Effector CD4-positive, alpha-beta T cell (primary cell): Measurements from ENCODE around the gene HYI.
"Not testable (repeated sequence)": the region's sequence is repeated elsewhere in the genome, so short reads cannot be mapped to it uniquely, and the experiment has no call there.

ENCODE experiments used
- DNase-seq: peaks from one replicate; pipeline ENCODE4 v3.0.0-alpha.2; 2020

HYI gene

GRCh38 chr1:43464681-43465504 is 11.2 kb upstream of the HYI start:
- no peak for DNase-seq

GRCh38 chr1:43463479-43463878 is 9.7 kb upstream of the HYI start:
- no peak for DNase-seq

GRCh38 chr1:43460988-43461693 is 7.4 kb upstream of the HYI start:
- no peak for DNase-seq

GRCh38 chr1:43458379-43458778 is 4.6 kb upstream of the HYI start:
- not testable (repeated sequence) for DNase-seq

- no peak for DNase-seq
These were observed 1.6 kb upstream of the HYI start for GRCh38 chr1:43455213-43455889.

GRCh38 chr1:43454270-43455011 is 710 bp upstream of the HYI start:
- peak; percentile 39 for DNase-seq

- no peak for DNase-seq
These were observed 816 bp downstream of the HYI start for GRCh38 chr1:43452789-43453441.

GRCh38 chr1:43451701-43452532 is 1.8 kb downstream of the HYI start:
- DNase-seq, result no peak

- DNase-seq, result no peak
These were observed 2.6 kb downstream of the HYI start for GRCh38 chr1:43451157-43451591.

GRCh38 chr1:43450251-43450941 is 3.3 kb downstream of the HYI start:
- DNase-seq, result no peak

GRCh38 chr1:43449708-43450069 is 4.0 kb downstream of the HYI start:
- no peak for DNase-seq

- DNase-seq, result no peak
These were observed 4.6 kb downstream of the HYI start for GRCh38 chr1:43448955-43449707.

GRCh38 chr1:43447891-43448708 is 5.6 kb downstream of the HYI start:
- no peak for DNase-seq

- no peak for DNase-seq
These were observed 6.6 kb downstream of the HYI start for GRCh38 chr1:43446881-43447835.

- no peak for DNase-seq
These were observed 7.4 kb downstream of the HYI start for GRCh38 chr1:43446388-43446740.

- no peak for DNase-seq
These were observed 7.9 kb downstream of the HYI start for GRCh38 chr1:43445606-43446387.

GRCh38 chr1:43444836-43445235 is 8.9 kb downstream of the HYI start:
- no peak for DNase-seq
